ENCODE data around the gene AVEN.

- no peak for TF ChIP-seq POLR2A (IDR thresholded peaks at IDR 0.05)
- TF ChIP-seq CTCF (IDR thresholded peaks at IDR 0.05) = no peak
These were observed 53.7 kb downstream of the AVEN start for GRCh38 chr15:33985287-33985686.

Data from thyroid gland (tissue), 4 donors.